ENCODE results near the gene TRIM17.

Gene TRIM17

GRCh38 chr1:228368801-228369607 is 47.7 kb downstream of the TRIM17 start:
- H3K27me3 ChIP-seq (ENCODE audit: insufficient read depth, low read depth, severe bottlenecking) = no peaks in the 10 kb centered on the region
- no peak overlapping the region for H3K4me3 ChIP-seq (ENCODE audit: low read depth, low read length)
- TF ChIP-seq, protein P1, sequence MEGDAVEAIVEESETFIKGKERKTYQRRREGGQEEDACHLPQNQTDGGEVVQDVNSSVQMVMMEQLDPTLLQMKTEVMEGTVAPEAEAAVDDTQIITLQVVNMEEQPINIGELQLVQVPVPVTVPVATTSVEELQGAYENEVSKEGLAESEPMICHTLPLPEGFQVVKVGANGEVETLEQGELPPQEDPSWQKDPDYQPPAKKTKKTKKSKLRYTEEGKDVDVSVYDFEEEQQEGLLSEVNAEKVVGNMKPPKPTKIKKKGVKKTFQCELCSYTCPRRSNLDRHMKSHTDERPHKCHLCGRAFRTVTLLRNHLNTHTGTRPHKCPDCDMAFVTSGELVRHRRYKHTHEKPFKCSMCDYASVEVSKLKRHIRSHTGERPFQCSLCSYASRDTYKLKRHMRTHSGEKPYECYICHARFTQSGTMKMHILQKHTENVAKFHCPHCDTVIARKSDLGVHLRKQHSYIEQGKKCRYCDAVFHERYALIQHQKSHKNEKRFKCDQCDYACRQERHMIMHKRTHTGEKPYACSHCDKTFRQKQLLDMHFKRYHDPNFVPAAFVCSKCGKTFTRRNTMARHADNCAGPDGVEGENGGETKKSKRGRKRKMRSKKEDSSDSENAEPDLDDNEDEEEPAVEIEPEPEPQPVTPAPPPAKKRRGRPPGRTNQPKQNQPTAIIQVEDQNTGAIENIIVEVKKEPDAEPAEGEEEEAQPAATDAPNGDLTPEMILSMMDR (IDR thresholded peaks at IDR 0.05; ENCODE audit: low read depth, low read length) = no peak
- H3K27ac ChIP-seq = no peak overlapping the region
- no peaks in the 10 kb centered on the region for H3K36me3 ChIP-seq
- no peaks in the 10 kb centered on the region for H3K9me3 ChIP-seq (ENCODE audit: severe bottlenecking)
- peak; percentile 1 for DNase-seq

GRCh38 chr1:228367798-228368791 is 48.6 kb downstream of the TRIM17 start:
- peak; percentile 24 for DNase-seq
- Histone ChIP-seq H3K27me3 (ENCODE audit: insufficient read depth, low read depth, severe bottlenecking) (no peaks in the 10 kb centered on the region), H3K27ac (no peak overlapping the region), H3K36me3 (no peaks in the 10 kb centered on the region), H3K4me3 (ENCODE audit: low read depth, low read length) (no peak overlapping the region), H3K9me3 (ENCODE audit: severe bottlenecking) (no peaks in the 10 kb centered on the region)
- TF ChIP-seq, protein P1 (IDR thresholded peaks at IDR 0.05; ENCODE audit: low read depth, low read length) = no peak

DNA sequence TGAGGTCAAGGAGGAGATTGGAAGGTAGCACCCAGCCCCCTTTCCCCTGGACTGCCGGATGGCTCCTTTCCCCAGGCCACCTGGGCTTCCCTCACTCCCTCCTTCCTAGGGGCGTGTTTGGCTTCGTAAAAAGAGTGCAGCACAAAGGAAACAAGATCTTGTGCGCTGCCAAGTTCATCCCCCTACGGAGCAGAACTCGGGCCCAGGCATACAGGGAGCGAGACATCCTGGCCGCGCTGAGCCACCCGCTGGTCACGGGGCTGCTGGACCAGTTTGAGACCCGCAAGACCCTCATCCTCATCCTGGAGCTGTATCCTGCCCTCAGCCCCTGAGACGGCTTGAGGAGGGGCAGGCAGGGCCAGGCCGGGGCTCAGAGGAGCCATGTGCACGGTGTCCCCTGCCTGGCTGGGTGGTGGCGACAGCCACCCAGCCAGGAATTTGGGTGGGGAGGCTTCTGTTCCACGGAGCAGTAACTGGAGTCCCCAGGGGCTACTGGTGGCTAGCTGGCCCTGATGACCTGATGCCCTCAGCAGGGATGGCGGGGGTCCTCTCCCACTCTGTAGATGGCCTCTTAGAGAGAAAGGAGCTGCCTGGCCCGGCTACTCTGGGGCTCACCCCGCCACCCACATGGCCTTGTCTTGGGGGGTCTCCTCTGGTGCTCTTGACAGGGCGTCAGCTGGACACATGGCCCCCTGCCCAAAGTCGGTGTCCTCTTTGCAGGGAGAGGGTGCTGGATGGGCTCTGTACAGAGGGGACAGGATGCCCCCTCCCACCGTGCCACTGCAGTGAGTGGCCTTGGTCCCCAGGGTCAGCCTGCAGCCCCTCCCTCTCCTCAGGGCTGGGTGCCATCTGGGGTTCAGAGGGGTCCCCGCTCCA is 49.6 kb downstream of the TRIM17 start:
- TF ChIP-seq, protein P1 (IDR thresholded peaks at IDR 0.05; ENCODE audit: low read depth, low read length) = no peak
- Histone ChIP-seq H3K27me3 (ENCODE audit: insufficient read depth, low read depth, severe bottlenecking) (no peaks in the 10 kb centered on the region), H3K9me3 (ENCODE audit: severe bottlenecking) (no peaks in the 10 kb centered on the region), H3K36me3 (no peaks in the 10 kb centered on the region), H3K27ac (no peak overlapping the region), H3K4me3 (ENCODE audit: low read depth, low read length) (no peak overlapping the region)
- peak; percentile 0 for DNase-seq

- Histone ChIP-seq H3K9me3 (ENCODE audit: severe bottlenecking) (no peaks in the 10 kb centered on the region), H3K36me3 (no peaks in the 10 kb centered on the region), H3K27me3 (ENCODE audit: insufficient read depth, low read depth, severe bottlenecking) (no peaks in the 10 kb centered on the region), H3K27ac (no peak overlapping the region), H3K4me3 (ENCODE audit: low read depth, low read length) (no peak overlapping the region)
- TF ChIP-seq, protein P1 (IDR thresholded peaks at IDR 0.05; ENCODE audit: low read depth, low read length) = no peak
- DNase-seq = peak; percentile 2
Measured at GRCh38 chr1:228366062-228366865, 50.4 kb downstream of the TRIM17 start.
